ENCODE data around the gene TMEM181. TPM values are rescaled to one million over a fixed set of nuclear protein-coding genes. Genes with fewer than 3 reads are reported as not detected.
A peak's percentile ranks its signal among the peaks of the same experiment; 100 is the strongest.

The TMEM181 gene
- total and polyA plus RNA-seq, 2 of the 13 experiments (the other 11 are each of a cell fraction or from before 2014, with no cell fraction given), result 59.1 to 108 TPM

DNA sequence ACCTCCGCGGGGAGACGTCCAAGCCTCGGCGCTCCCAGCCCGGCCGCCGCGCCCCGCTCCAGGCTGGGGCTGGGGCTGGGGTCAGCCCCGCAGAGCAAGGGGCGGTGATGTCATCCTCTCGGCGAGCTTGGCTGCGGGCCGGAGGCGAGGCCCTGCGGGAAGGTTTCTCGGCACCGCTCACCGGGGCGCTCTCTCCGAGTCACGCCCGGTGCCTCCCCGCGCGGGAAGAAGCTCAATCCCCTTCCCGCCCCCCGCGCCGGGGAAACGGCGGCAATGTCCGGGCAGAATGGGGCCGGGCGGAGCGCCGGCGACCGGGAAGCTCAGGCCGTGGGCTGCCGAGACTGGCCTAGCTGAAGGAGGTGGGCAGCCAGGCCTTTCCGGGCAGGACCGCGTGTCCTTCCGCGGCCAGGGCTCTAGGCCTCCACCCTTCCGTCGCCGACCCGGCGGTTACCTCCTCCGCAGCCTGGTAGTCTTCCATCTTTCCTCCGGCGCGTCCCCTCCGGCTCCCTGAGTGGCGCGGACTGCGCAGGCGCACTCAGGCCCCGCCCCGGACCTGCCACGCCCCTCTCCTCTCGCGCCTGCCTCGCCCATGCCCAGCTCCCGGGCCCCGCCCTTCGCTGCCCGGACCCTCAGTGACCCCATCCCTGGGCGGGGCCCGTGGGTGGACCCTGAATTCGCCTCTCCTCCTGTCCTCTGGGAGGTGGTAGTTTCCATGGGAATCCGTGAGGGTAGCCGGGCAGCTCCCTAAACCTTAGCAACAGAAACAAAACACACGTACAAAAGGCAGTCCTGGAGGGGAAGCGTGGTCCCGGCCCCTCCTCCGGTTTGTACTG is 84.6 kb downstream of the TMEM181 start, which contains the start of gene DYNLT1 (continued):
- TF ChIP-seq ZNF318 (CRISPR knock-in tag; IDR thresholded peaks at IDR 0.05) (no peak), THAP7 (CRISPR knock-in tag; IDR thresholded peaks at IDR 0.05) (0 out of 2 replicates have a peak, but pooled peaks have one; percentile 70), TAF15 (IDR thresholded peaks at IDR 0.05; ENCODE audit: low read depth, low read length, poor library complexity, severe bottlenecking) (peak; percentile 35), ZNF367 (CRISPR knock-in tag; IDR thresholded peaks at IDR 0.05; ENCODE audit: borderline replicate concordance) (no peak), ZNF556 (CRISPR knock-in tag; IDR thresholded peaks at IDR 0.05; ENCODE audit: borderline replicate concordance) (peak; percentile 35; the same call in 1 of the 2 replicates), MBD4 (IDR thresholded peaks at IDR 0.05; ENCODE audit: borderline replicate concordance, low read length) (no peak), SATB2 (CRISPR knock-in tag; IDR thresholded peaks at IDR 0.05) (no peak), SMAD9 (CRISPR knock-in tag; IDR thresholded peaks at IDR 0.05) (peak; percentile 65; the same call in 1 of the 2 replicates), SIX4 (CRISPR knock-in tag; IDR thresholded peaks at IDR 0.05) (peak; percentile 12; the same call in 1 of the 2 replicates), HCFC1 (IDR thresholded peaks at IDR 0.05; ENCODE audit: low read depth, low read length) (no peak), GLI4 (CRISPR knock-in tag; IDR thresholded peaks at IDR 0.05; ENCODE audit: borderline replicate concordance) (peak; percentile 73; the same call in 1 of the 2 replicates), ESRRA (CRISPR knock-in tag; IDR thresholded peaks at IDR 0.05; ENCODE audit: low read depth) (no peak), NR1H2 (CRISPR knock-in tag; IDR thresholded peaks at IDR 0.05; ENCODE audit: borderline replicate concordance, low read depth) (peak; percentile 72; the same call in 1 of the 2 replicates), ZMAT3 (CRISPR knock-in tag; conservative IDR thresholded peaks at IDR 0.05) (no peak; the same call in none of the 2 replicates)
- TF ChIP-seq, protein P1, sequence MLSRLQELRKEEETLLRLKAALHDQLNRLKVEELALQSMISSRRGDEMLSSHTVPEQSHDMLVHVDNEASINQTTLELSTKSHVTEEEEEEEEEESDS (CRISPR knock-in tag; IDR thresholded peaks at IDR 0.05; ENCODE audit: borderline replicate concordance), result no peak
- TF ChIP-seq, protein P2, sequence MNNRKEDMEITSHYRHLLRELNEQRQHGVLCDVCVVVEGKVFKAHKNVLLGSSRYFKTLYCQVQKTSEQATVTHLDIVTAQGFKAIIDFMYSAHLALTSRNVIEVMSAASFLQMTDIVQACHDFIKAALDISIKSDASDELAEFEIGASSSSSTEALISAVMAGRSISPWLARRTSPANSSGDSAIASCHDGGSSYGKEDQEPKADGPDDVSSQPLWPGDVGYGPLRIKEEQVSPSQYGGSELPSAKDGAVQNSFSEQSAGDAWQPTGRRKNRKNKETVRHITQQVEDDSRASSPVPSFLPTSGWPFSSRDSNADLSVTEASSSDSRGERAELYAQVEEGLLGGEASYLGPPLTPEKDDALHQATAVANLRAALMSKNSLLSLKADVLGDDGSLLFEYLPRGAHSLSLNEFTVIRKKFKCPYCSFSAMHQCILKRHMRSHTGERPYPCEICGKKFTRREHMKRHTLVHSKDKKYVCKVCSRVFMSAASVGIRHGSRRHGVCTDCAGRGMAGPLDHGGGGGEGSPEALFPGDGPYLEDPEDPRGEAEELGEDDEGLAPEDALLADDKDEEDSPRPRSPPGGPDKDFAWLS (CRISPR knock-in tag; IDR thresholded peaks at IDR 0.05; ENCODE audit: borderline replicate concordance), result 0 out of 2 replicates have a peak, but pooled peaks have one; percentile 7

Measured in HepG2 (cell line).